NK-92 (cell line): Measurements from ENCODE around the gene IGFBP3.

Source experiments
- DNase-seq: peaks from one replicate; lab custom pipeline; 2025; ENCODE audit not compliant: unreplicated experiment; lab: John Stamatoyannopoulos, UW

Gene IGFBP3

GRCh38 chr7:45874408-45875131, 46.5 kb downstream of the IGFBP3 start:
- DNase-seq: no peak

GRCh38 chr7:45873355-45873754, 47.7 kb downstream of the IGFBP3 start:
- no peak for DNase-seq

- no peak for DNase-seq
Observed at GRCh38 chr7:45873035-45873354, 48.1 kb downstream of the IGFBP3 start, which contains the start of gene CCDC201. CCDC201 (minus strand) TSS chr7:45873082; CDS start chr7:45873007, 75 bp downstream.

- no peak for DNase-seq
Observed at GRCh38 chr7:45872116-45873034, 48.7 kb downstream of the IGFBP3 start.

- no peak for DNase-seq
Observed at GRCh38 chr7:45869426-45869825, 51.6 kb downstream of the IGFBP3 start.

- no peak for DNase-seq
Observed at GRCh38 chr7:45867471-45867870, 53.6 kb downstream of the IGFBP3 start.

- DNase-seq: no peak
Observed at GRCh38 chr7:45865594-45866410, 55.3 kb downstream of the IGFBP3 start.

GRCh38 chr7:45863715-45864114, 57.4 kb downstream of the IGFBP3 start:
- DNase-seq: no peak
